Nephron progenitor cell (in vitro differentiated cells): Measurements from ENCODE around the gene TLR6.
A peak's percentile ranks its signal among the peaks of the same experiment; 100 is the strongest.
"Not testable (repeated sequence)": the region's sequence is repeated elsewhere in the genome, so short reads cannot be mapped to it uniquely, and the experiment has no call there.

ENCODE experiments used
- DNase-seq: peaks from one replicate; pipeline ENCODE4 v3.0.0; 2021
- H3K27ac Mint-ChIP-seq: 2 replicates; pipeline ENCODE4 v1.8.0; 2021; ENCODE audit warnings: mild to moderate bottlenecking, moderate library complexity, mixed read lengths
- H3K27me3 Mint-ChIP-seq: 2 replicates; pipeline ENCODE4 v1.8.0; 2021; ENCODE audit warnings: mild to moderate bottlenecking, low read depth, mixed read lengths; ENCODE audit not compliant: poor library complexity
- H3K36me3 Mint-ChIP-seq: 2 replicates; pipeline ENCODE4 v1.8.0; 2021; ENCODE audit warnings: low read depth, mixed read lengths
- H3K4me1 Mint-ChIP-seq: 2 replicates; pipeline ENCODE4 v1.8.0; 2021; ENCODE audit warnings: mixed read lengths
- H3K4me3 Mint-ChIP-seq: 2 replicates; pipeline ENCODE4 v1.8.0; 2021; ENCODE audit warnings: mild to moderate bottlenecking, moderate library complexity, mixed read lengths
- H3K9me3 Mint-ChIP-seq: 2 replicates; pipeline ENCODE4 v1.8.0; 2021; ENCODE audit warnings: mild to moderate bottlenecking, moderate library complexity, mixed read lengths
- TF ChIP-seq, protein P1 (sequence below): fragments of 200-600 bp; sonication (generic); IDR thresholded peaks from 2 replicates; pipeline ENCODE4 v1.5.0; 2021; ENCODE audit warnings: antibody characterized with exemption

Gene TLR6

DNA sequence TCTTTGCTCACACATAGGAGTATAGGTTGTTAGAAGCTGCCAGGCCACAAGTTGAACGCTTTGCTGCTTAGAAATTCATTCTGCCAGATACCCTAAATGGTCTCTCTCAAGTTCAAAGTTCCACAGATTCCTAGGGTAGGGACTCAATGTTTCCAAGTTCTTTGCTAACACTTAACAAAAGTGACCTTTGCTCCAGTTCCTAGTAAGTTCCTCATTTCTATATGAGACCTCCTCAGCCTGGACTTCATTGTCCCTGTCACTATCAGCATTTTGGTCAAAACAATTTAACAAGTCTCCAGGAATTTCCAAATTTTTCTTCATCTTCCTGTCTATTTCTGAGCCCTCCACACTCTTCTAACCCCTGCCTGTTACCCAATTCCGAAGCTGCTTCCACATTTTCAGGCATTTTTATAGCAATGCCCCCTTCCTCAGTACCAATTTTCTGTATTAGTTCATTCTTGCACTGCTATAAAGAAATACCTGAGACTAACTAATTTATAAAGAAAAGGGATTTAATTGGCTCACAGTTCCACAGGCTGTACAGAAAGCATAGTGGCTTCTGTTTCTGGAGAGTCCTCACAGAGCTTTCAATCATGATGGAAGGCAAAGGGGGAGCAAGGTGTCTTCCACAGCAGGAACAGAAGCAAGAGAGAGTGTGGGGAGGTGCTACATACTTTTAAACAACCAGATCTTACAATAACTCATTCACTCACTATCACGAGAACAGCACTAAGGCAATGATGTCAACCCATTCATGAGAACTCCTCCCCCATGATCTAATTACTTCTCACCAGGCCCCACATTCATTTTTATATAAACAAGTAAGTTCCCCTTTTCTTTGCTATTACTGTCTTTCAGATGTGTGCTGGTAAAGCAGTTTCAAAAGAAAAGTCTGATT lies 40.5 kb downstream of the TLR6 start:
- no peak for DNase-seq
- TF ChIP-seq, protein P1, sequence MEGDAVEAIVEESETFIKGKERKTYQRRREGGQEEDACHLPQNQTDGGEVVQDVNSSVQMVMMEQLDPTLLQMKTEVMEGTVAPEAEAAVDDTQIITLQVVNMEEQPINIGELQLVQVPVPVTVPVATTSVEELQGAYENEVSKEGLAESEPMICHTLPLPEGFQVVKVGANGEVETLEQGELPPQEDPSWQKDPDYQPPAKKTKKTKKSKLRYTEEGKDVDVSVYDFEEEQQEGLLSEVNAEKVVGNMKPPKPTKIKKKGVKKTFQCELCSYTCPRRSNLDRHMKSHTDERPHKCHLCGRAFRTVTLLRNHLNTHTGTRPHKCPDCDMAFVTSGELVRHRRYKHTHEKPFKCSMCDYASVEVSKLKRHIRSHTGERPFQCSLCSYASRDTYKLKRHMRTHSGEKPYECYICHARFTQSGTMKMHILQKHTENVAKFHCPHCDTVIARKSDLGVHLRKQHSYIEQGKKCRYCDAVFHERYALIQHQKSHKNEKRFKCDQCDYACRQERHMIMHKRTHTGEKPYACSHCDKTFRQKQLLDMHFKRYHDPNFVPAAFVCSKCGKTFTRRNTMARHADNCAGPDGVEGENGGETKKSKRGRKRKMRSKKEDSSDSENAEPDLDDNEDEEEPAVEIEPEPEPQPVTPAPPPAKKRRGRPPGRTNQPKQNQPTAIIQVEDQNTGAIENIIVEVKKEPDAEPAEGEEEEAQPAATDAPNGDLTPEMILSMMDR = no peak
- Mint-ChIP-seq H3K27ac (no peak overlapping the region), H3K36me3 (no peaks in the 10 kb centered on the region), H3K27me3 (peaks cover 11% of the 10 kb centered on the region), H3K4me3 (no peak overlapping the region), H3K4me1 (no peaks in the 10 kb centered on the region), H3K9me3 (peaks cover 14% of the 10 kb centered on the region)

DNA sequence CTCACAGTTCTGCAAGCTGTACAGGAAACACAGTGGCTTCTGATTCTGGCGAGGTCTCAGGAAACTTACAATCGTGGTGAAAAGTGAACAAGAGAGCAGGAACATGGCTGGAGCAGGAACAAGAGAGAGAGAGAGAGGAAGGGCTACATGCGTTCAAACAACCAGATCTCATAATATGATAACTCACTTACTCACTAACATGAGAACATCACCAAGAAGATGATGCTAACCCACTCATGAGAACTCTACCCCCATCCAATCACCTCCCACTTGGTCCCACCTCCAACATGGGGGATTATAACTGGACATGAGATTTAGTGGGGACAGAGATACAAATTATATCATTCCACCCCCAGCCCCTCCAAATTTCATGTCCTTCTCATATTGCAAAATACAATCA lies 42.2 kb downstream of the TLR6 start:
- no peaks in the 10 kb centered on the region for H3K36me3 Mint-ChIP-seq
- peaks cover 17% of the 10 kb centered on the region for H3K9me3 Mint-ChIP-seq
- H3K27me3 Mint-ChIP-seq = peaks cover 8% of the 10 kb centered on the region
- no peak overlapping the region for H3K4me3 Mint-ChIP-seq
- DNase-seq = no peak
- no peak overlapping the region for H3K27ac Mint-ChIP-seq
- H3K4me1 Mint-ChIP-seq = no peaks in the 10 kb centered on the region
- TF ChIP-seq, protein P1 = no peak

DNA sequence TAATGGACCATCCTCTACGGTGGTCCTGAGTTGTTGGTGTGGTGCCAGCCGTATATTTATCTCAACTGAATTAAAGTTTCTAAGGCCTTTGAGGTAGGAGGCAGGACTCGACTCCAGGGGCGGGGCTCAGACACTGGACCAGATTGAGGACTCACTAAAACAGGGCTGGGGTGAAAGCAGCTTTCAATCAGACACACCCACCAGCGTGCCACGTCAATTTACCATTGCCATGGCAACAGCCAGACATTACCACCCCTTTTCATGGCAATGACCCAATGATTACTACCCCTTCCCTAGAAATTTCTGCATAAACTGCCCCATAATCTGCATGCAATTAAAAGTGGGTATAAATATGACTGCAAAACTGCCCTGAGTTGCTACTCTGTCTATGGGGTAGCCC lies 45.3 kb downstream of the TLR6 start:
- Mint-ChIP-seq H3K36me3 (no peaks in the 10 kb centered on the region), H3K27ac (no peak overlapping the region), H3K9me3 (peaks cover 22% of the 10 kb centered on the region), H3K4me1 (no peaks in the 10 kb centered on the region), H3K4me3 (no peak overlapping the region), H3K27me3 (no peaks in the 10 kb centered on the region)
- TF ChIP-seq, protein P1 = no peak
- no peak for DNase-seq

DNA sequence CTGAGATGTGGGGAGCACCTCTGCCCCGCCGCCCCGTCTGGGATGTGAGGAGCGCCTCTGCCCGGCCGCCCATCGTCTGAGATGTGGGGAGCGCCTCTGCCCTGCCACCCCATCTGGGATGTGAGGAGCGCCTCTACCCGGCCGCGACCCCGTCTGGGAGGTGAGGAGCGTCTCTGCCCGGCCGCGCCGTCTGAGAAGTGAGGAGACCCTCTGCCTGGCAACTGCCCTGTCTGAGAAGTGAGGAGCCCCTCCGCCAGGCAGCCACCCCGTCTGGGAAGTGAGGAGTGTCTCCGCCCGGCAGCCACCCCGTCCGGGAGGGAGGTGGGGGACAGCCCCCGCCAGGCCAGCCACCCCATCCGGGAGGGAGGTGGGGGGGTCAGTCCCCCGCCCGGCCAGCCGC lies 49.2 kb downstream of the TLR6 start:
- not testable (repeated sequence) for H3K4me1 Mint-ChIP-seq, H3K27me3 Mint-ChIP-seq, DNase-seq, H3K36me3 Mint-ChIP-seq, H3K4me3 Mint-ChIP-seq, H3K27ac Mint-ChIP-seq
- H3K9me3 Mint-ChIP-seq = peaks cover 31% of the 10 kb centered on the region

DNA sequence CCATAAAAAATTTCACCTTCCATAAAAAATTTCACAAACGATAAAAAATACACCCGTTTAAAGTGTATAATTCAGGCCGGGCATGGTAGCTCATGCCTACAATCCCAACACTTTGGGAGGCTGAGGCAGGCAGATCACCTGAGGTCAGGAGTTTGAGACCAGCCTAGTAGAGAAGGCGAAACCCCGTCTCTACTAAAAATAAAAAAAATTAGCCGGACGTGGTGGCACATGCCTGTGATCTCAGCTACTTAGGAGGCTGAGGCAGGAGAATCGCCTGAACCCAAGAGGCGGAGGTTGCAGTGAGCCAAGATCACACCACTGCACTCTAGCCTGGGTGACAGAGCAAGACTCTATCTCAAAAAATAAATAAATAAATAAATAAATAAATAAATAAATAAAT lies 50.4 kb downstream of the TLR6 start:
- DNase-seq, H3K27ac Mint-ChIP-seq, H3K4me1 Mint-ChIP-seq, H3K27me3 Mint-ChIP-seq, H3K36me3 Mint-ChIP-seq, H3K4me3 Mint-ChIP-seq: not testable (repeated sequence)
- peaks cover 43% of the 10 kb centered on the region for H3K9me3 Mint-ChIP-seq

DNA sequence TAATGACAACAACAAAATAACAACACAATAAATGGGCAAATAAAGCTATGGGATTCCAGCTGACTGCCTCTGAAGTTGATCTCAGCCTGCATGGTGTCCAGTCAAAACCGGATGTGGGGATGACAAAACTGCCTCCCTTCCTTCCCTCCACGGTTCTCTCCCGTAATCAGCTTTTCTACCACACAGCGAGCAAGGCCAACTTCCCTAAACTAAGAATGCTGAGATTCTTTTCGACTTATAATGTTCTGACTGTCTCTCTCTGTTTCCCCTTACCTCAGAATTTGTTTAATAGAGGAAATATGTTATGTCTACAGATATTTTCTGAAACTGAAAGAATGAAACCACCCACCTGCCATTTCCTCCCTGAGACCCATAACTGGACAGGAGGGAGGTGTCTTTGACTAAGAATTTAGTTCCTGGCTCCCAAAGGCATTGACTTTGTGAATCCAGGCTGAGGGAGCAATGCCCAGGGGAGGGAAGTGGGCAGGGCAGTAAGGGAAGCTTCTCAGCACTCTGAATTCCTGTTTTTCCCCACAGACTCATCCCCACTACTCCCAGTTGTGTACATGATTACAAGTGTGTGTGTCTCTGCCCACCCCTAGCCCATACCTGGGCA lies 51.0 kb downstream of the TLR6 start:
- Mint-ChIP-seq H3K36me3 (peaks cover 8% of the 10 kb centered on the region), H3K4me3 (no peak overlapping the region)
- no peak for DNase-seq

More for the DNA sequence above, 51.0 kb downstream of the TLR6 start:
- Mint-ChIP-seq H3K9me3 (peaks cover 50% of the 10 kb centered on the region), H3K27me3 (peaks cover 3% of the 10 kb centered on the region), H3K4me1 (no peaks in the 10 kb centered on the region), H3K27ac (peak overlapping the region; percentile 23)
- TF ChIP-seq, protein P1 = no peak
